H1 (cell line): Measurements from ENCODE around the gene BMPR1A. TPM values are rescaled to one million over a fixed set of nuclear protein-coding genes. Genes with fewer than 3 reads are reported as not detected.

Source experiments
- CTCF ChIA-PET: fragments of 300-600 bp; sonication (Branson Sonifier 250); formaldehyde crosslinking; loops from one replicate; lab custom pipeline; 2021; ENCODE audit not compliant: partially characterized antibody; lab: Charles Lee
- POLR2A ChIA-PET: fragments of 300-600 bp; sonication (Branson Sonifier 250); formaldehyde crosslinking; loops from one replicate; lab custom pipeline; 2021; ENCODE audit warnings: inconsistent platforms; ENCODE audit not compliant: partially characterized antibody; lab: Charles Lee
- DNase-seq, 2 experiments: peaks; one replicate each; pipeline versions ENCODE4 v3.0.0 to v3.0.0-alpha.2; 2010 to 2022; ENCODE audit warnings: low spot score in 2 of 2, low read depth in 1 of 2, mixed read lengths in 1 of 2
- FAIRE-seq: peaks from 2 replicates; lab custom pipeline; 2011; peaks lifted over from hg19 to GRCh38; lab: Jason Lieb, UNC
- H2AFZ ChIP-seq: 2 replicates; pipeline ENCODE4 v1.8.1; 2012; ENCODE audit warnings: low read length, inconsistent platforms
- H2AK5ac ChIP-seq: 2 replicates; pipeline ENCODE4 v1.6.1; 2013; ENCODE audit warnings: low read depth, low read length
- H2BK120ac ChIP-seq: replicated peaks from 2 replicates; pipeline ENCODE3; 2013; ENCODE audit warnings: low read depth, low read length, inconsistent platforms
- H2BK12ac ChIP-seq: 2 replicates; pipeline ENCODE4 v1.6.1; 2013; ENCODE audit warnings: low read depth, low read length
- H2BK15ac ChIP-seq: 2 replicates; pipeline ENCODE4 v1.6.1; 2013; ENCODE audit warnings: low read length
- H2BK20ac ChIP-seq: 2 replicates; pipeline ENCODE4 v1.6.1; 2013; ENCODE audit warnings: low read length
- H2BK5ac ChIP-seq: 2 replicates; pipeline ENCODE4 v1.6.1; 2013; ENCODE audit warnings: low read depth, low read length
- H3K14ac ChIP-seq: 2 replicates; pipeline ENCODE4 v1.6.1; 2013; ENCODE audit warnings: inconsistent platforms; ENCODE audit not compliant: insufficient read length
- H3K18ac ChIP-seq: 2 replicates; pipeline ENCODE4 v1.6.1; 2013; ENCODE audit warnings: low read length; ENCODE audit errors: extremely low read depth
- H3K23ac ChIP-seq: 2 replicates; pipeline ENCODE4 v1.6.1; 2013; ENCODE audit warnings: inconsistent platforms; ENCODE audit not compliant: insufficient read length
- H3K23me2 ChIP-seq: 2 replicates; pipeline ENCODE4 v1.6.1; 2013; ENCODE audit warnings: low read depth, low read length
- H3K27ac ChIP-seq: 2 replicates; pipeline ENCODE4 v1.6.1; 2011; ENCODE audit warnings: low read depth, low read length, inconsistent platforms
- H3K27me3 ChIP-seq, 4 experiments: replicated peaks in 1 of 4; 1 replicate in 1 of 4; 2 replicates in 3 of 4; pipeline versions ENCODE4 v1.6.1 to v1.8.1; 2011 to 2013; ENCODE audit warnings: low read length in 3 of 4, mild to moderate bottlenecking in 3 of 4, inconsistent platforms in 2 of 4, mixed read lengths in 2 of 4, moderate library complexity in 1 of 4; ENCODE audit not compliant: control insufficient read depth in 3 of 4, insufficient read depth in 3 of 4; ENCODE audit errors: extremely low read depth in 1 of 4
- H3K36me3 ChIP-seq, 4 experiments: 2 replicates each; pipeline versions ENCODE4 v1.6.1 to v1.8.1; 2011 to 2013; ENCODE audit warnings: mild to moderate bottlenecking in 4 of 4, low read length in 3 of 4, moderate library complexity in 2 of 4, control low read depth in 1 of 4, inconsistent platforms in 1 of 4; ENCODE audit not compliant: insufficient read depth in 4 of 4, control insufficient read depth in 2 of 4
- H3K4ac ChIP-seq: replicated peaks from 2 replicates; pipeline ENCODE3; 2013; ENCODE audit warnings: low read length, low read depth, mixed read lengths, inconsistent platforms; ENCODE audit not compliant: insufficient read length
- H3K4me1 ChIP-seq, 4 experiments: replicated peaks in 1 of 4; 1 replicate in 1 of 4; 2 replicates in 3 of 4; pipeline versions ENCODE4 v1.6.1 to v1.8.1; 2011 to 2013; ENCODE audit warnings: low read length in 3 of 4, inconsistent platforms in 2 of 4, mixed read lengths in 1 of 4; ENCODE audit not compliant: insufficient read depth in 4 of 4, control insufficient read depth in 3 of 4
- H3K4me2 ChIP-seq, 2 experiments: 2 replicates each; pipeline versions ENCODE4 v1.6.1 to v1.8.1; 2011 to 2013; ENCODE audit warnings: low read depth in 2 of 2, low read length in 2 of 2, control low read depth in 1 of 2, inconsistent platforms in 1 of 2, mild to moderate bottlenecking in 1 of 2; ENCODE audit not compliant: insufficient read depth in 1 of 2
- H3K4me3 ChIP-seq, 4 experiments: fragments of 200-600, 300-600 bp in 1 of 4; sonication (generic), shearing (Covaris generic), sonication (Bioruptor Twin) in 1 of 4; 2 replicates each; pipeline versions ENCODE4 v1.5.1 to v1.8.1; 2011 to 2016; ENCODE audit warnings: low read length in 4 of 4, low read depth in 3 of 4, control low read depth in 2 of 4, inconsistent platforms in 2 of 4, mild to moderate bottlenecking in 2 of 4, mixed read lengths in 1 of 4, moderate library complexity in 1 of 4; ENCODE audit not compliant: insufficient read depth in 2 of 4; ENCODE audit errors: extremely low read depth in 1 of 4
- H3K56ac ChIP-seq: replicated peaks from 2 replicates; pipeline ENCODE3; 2013; ENCODE audit warnings: low read depth, mild to moderate bottlenecking, mixed read lengths, low read length, inconsistent platforms; ENCODE audit not compliant: insufficient read length
- H3K79me1 ChIP-seq: 2 replicates; pipeline ENCODE4 v1.6.1; 2013; ENCODE audit warnings: low read depth, low read length, control low read depth
- H3K79me2 ChIP-seq, 2 experiments: 2 replicates each; pipeline versions ENCODE4 v1.6.1 to v1.8.1; 2012 to 2013; ENCODE audit warnings: low read length in 2 of 2, mild to moderate bottlenecking in 2 of 2, inconsistent platforms in 1 of 2; ENCODE audit not compliant: insufficient read depth in 2 of 2, control insufficient read depth in 1 of 2
- H3K9ac ChIP-seq, 4 experiments: replicated peaks in 1 of 4; 1 replicate in 1 of 4; 2 replicates in 3 of 4; pipeline versions ENCODE4 v1.6.1 to v1.8.1; 2011 to 2013; ENCODE audit warnings: low read depth in 3 of 4, low read length in 3 of 4, control low read depth in 2 of 4, mild to moderate bottlenecking in 2 of 4, moderate library complexity in 2 of 4, inconsistent platforms in 1 of 4; ENCODE audit errors: extremely low read depth in 1 of 4
- H3K9me3 ChIP-seq, 2 experiments: 2 replicates each; pipeline versions ENCODE4 v1.6.1 to v1.8.1; 2012 to 2013; ENCODE audit warnings: mild to moderate bottlenecking in 2 of 2, moderate library complexity in 2 of 2, control low read depth in 1 of 2, inconsistent platforms in 1 of 2, low read depth in 1 of 2, low read length in 1 of 2, mixed read lengths in 1 of 2; ENCODE audit not compliant: insufficient read depth in 2 of 2
- H4K20me1 ChIP-seq, 2 experiments: replicated peaks in 1 of 2; 2 replicates each; pipeline versions ENCODE3 to v1.8.1; 2011 to 2013; ENCODE audit warnings: inconsistent platforms in 2 of 2, low read length in 2 of 2, mild to moderate bottlenecking in 1 of 2; ENCODE audit not compliant: insufficient read depth in 2 of 2, control insufficient read depth in 1 of 2
- H4K5ac ChIP-seq: 2 replicates; pipeline ENCODE4 v1.6.1; 2013; ENCODE audit warnings: low read length, low read depth, mixed read lengths, inconsistent platforms; ENCODE audit not compliant: insufficient read length
- H4K8ac ChIP-seq: 2 replicates; pipeline ENCODE4 v1.8.0; 2013; ENCODE audit warnings: mild to moderate bottlenecking, moderate library complexity, low read length, inconsistent platforms; ENCODE audit not compliant: insufficient read depth; ENCODE audit errors: extremely low read depth
- H4K91ac ChIP-seq: replicated peaks from 2 replicates; pipeline ENCODE3; 2013; ENCODE audit warnings: low read length, mixed read lengths, inconsistent platforms; ENCODE audit not compliant: insufficient read length
- RAD21 ChIP-seq, 2 experiments: IDR thresholded peaks in 1 of 2; conservative IDR thresholded peaks in 1 of 2; 2 replicates each; pipeline ENCODE4 v1.6.1; 2011; ENCODE audit warnings: low read depth in 2 of 2, low read length in 2 of 2, improper control_type of control experiment in 1 of 2, inconsistent platforms in 1 of 2, mild to moderate bottlenecking in 1 of 2, moderate library complexity in 1 of 2
- SIX5 ChIP-seq: IDR thresholded peaks from 2 replicates; pipeline ENCODE4 v1.6.1; 2011; ENCODE audit warnings: mild to moderate bottlenecking, low read depth, low read length
- WGBS, 2 experiments: shearing (Covaris generic) in 1 of 2; methylation state at CpG; one replicate each; pipeline versions ENCODE4 v1.1.6 to v1.1.7; 2013 to 2015; ENCODE audit warnings: low lambda C conversion rate in 2 of 2, mixed read lengths in 2 of 2, inconsistent platforms in 1 of 2, low coverage in 1 of 2, missing lambda C conversion rate in 1 of 2; ENCODE audit not compliant: insufficient replicate concordance in 2 of 2, insufficient coverage in 1 of 2, insufficient read length in 1 of 2; ENCODE audit errors: extremely low coverage in 1 of 2, missing lambda C conversion rate in 1 of 2; 5-methylcytosine and 5-hydroxymethylcytosine counted together
- polyA plus RNA-seq, 7 experiments: library from polyadenylated mRNA; depleted of rRNA in 3 of 7; stranded (reverse) in 5 of 7; unstranded in 2 of 7; fragments of >200 nt in 5 of 7; fragments of 200-250 nt in 2 of 7; gene quantifications; 1 replicate in 5 of 7; 2 replicates in 1 of 7; 4 replicates in 1 of 7; pipeline versions ENCODE4 v1.2.1 to v1.2.3, GENCODE V29; 2011 to 2013; ENCODE audit warnings: missing spikeins in 2 of 7, mixed read lengths in 2 of 7
- total RNA-seq: library from RNA; stranded (reverse); fragmentation: NEBNext Ultra II Directional; extraction: Animal tissue kit (Norgen Biotek cat#: 25700); gene quantifications from 2 replicates; pipeline ENCODE4 v1.2.1, GENCODE V29; 2021
- TF ChIP-seq, protein P1 (sequence below), 3 experiments: IDR thresholded peaks; 1 replicate in 2 of 3; 2 replicates in 1 of 3; pipeline versions ENCODE4 v1.5.1 to v1.6.1; 2011; ENCODE audit warnings: low read length in 3 of 3, mild to moderate bottlenecking in 3 of 3, inconsistent platforms in 2 of 3, low read depth in 1 of 3, moderate library complexity in 1 of 3; ENCODE audit not compliant: insufficient read depth in 1 of 3; ENCODE audit errors: control extremely low read depth in 1 of 3

The BMPR1A gene
- total and polyA plus RNA-seq, 2 of the 8 experiments (the other 6 are each of a cell fraction or from before 2014, with no cell fraction given) = 34.4 to 129 TPM

GRCh38 chr10:86899670-86900276, 143.4 kb downstream of the BMPR1A start:
- H3K23ac ChIP-seq = no peak overlapping the region
- no peak overlapping the region for H2AFZ ChIP-seq
- H3K56ac ChIP-seq = no peak overlapping the region
- no peak overlapping the region for H2BK15ac ChIP-seq
- H3K27me3 ChIP-seq = no peaks in the 10 kb centered on the region
- ChIA-PET POLR2A (interaction anchor here (0.8 to 1.4 kb wide), 5 partner anchors 10 to 191 kb away, joined by 3 to 4 read pairs (median 3); no protein-coding TSS in a partner anchor), CTCF (interaction anchor here (0.6 to 5.8 kb wide), 35 partner anchors 9 to 220 kb away, joined by 3 to 40 read pairs (median 5); no protein-coding TSS in a partner anchor)
- no peak overlapping the region for H4K8ac ChIP-seq
- peaks cover 0 to 6% of the 10 kb centered on the region in 2 experiments for H4K20me1 ChIP-seq
- H3K36me3 ChIP-seq = peaks cover 13 to 35% (median 28%) of the 10 kb centered on the region in 4 experiments
- peaks cover 0 to 6% (median 2%) of the 10 kb centered on the region in 4 experiments; a peak in 3 of 7 replicates for H3K4me1 ChIP-seq
- H3K4me2 ChIP-seq = no peak overlapping the region
- peaks cover 4% of the 10 kb centered on the region; the same call in 1 of the 2 replicates for H3K79me1 ChIP-seq
- H3K9me3 ChIP-seq = no peaks in the 10 kb centered on the region
- no peak overlapping the region for H3K4me3 ChIP-seq
- DNase-seq (no peak), FAIRE-seq (peak; percentile 65)
- no peak overlapping the region for H3K27ac ChIP-seq
- no peak overlapping the region for H2BK120ac ChIP-seq
- H3K9ac ChIP-seq = no peak overlapping the region
- H2BK20ac ChIP-seq = no peak overlapping the region
- no peaks in the 10 kb centered on the region for H3K23me2 ChIP-seq
- H2BK12ac ChIP-seq = no peak overlapping the region
- WGBS, 2 experiments = 71% methylated on average over 9 of the region's 9 CpGs; no CpG with 5 or more reads in 1 of the 2 experiments
- H3K4ac ChIP-seq = no peak overlapping the region
- H3K79me2 ChIP-seq = peaks cover 0 to 16% of the 10 kb centered on the region in 2 experiments; a peak in 1 of 4 replicates
- no peak overlapping the region for H4K91ac ChIP-seq
- H3K18ac ChIP-seq = no peak overlapping the region
- H3K14ac ChIP-seq = no peak overlapping the region
- no peak overlapping the region for H2BK5ac ChIP-seq
- H4K5ac ChIP-seq = no peak overlapping the region
- no peak overlapping the region for H2AK5ac ChIP-seq
- TF ChIP-seq, protein P1, sequence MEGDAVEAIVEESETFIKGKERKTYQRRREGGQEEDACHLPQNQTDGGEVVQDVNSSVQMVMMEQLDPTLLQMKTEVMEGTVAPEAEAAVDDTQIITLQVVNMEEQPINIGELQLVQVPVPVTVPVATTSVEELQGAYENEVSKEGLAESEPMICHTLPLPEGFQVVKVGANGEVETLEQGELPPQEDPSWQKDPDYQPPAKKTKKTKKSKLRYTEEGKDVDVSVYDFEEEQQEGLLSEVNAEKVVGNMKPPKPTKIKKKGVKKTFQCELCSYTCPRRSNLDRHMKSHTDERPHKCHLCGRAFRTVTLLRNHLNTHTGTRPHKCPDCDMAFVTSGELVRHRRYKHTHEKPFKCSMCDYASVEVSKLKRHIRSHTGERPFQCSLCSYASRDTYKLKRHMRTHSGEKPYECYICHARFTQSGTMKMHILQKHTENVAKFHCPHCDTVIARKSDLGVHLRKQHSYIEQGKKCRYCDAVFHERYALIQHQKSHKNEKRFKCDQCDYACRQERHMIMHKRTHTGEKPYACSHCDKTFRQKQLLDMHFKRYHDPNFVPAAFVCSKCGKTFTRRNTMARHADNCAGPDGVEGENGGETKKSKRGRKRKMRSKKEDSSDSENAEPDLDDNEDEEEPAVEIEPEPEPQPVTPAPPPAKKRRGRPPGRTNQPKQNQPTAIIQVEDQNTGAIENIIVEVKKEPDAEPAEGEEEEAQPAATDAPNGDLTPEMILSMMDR (IDR thresholded peaks at IDR 0.05; ENCODE audit: control extremely low read depth in 1 of 3, insufficient read depth in 1 of 3, low read depth in 1 of 3, low read length in 3 of 3) = peak in 2 of 3 experiments; percentile 53 to 64; a peak in 3 of 4 replicates
- TF ChIP-seq SIX5 (no peak), RAD21 (IDR thresholded peaks at IDR 0.05 in 1 of 2, conservative IDR thresholded peaks at IDR 0.05 in 1 of 2; ENCODE audit: low read depth in 2 of 2, low read length in 2 of 2) (peak; percentile 76 to 77)
